Neural cell (in vitro differentiated cells): ENCODE results near the gene KRT36. TPM values are rescaled to one million over a fixed set of nuclear protein-coding genes. Genes with fewer than 3 reads are reported as not detected.

Experiments used
- H2AFZ ChIP-seq: fragments of 200-600, 300-800 bp; sonication (generic), shearing (Covaris generic); 2 replicates; pipeline ENCODE4 v1.6.0; 2014; ENCODE audit warnings: low read depth, mild to moderate bottlenecking, antibody characterized with exemption, low read length, moderate library complexity
- H3F3A ChIP-seq: fragments of 200-600 bp; shearing (Covaris generic); 2 replicates; pipeline ENCODE4 v1.6.1; 2016; ENCODE audit warnings: mild to moderate bottlenecking, moderate library complexity, mixed read lengths, antibody characterized with exemption, low read length; ENCODE audit not compliant: insufficient read depth, poor library complexity, severe bottlenecking
- H3K27ac ChIP-seq: fragments of 200-600, 300-800 bp; sonication (generic), shearing (Covaris generic); 2 replicates; pipeline ENCODE4 v1.5.1; 2014; ENCODE audit warnings: mild to moderate bottlenecking, low read length, moderate library complexity
- H3K27me3 ChIP-seq: fragments of 300-800, 200-600 bp; sonication (generic), shearing (Covaris generic); 2 replicates; pipeline ENCODE4 v1.6.0; 2014; ENCODE audit warnings: mild to moderate bottlenecking, low read depth, low read length, moderate library complexity; ENCODE audit not compliant: insufficient read depth
- H3K36me3 ChIP-seq: fragments of 300-800, 200-600 bp; sonication (generic), shearing (Covaris generic); 2 replicates; pipeline ENCODE4 v1.5.1; 2014; ENCODE audit warnings: mild to moderate bottlenecking, antibody characterized with exemption, low read length, moderate library complexity; ENCODE audit not compliant: insufficient read depth
- H3K4me2 ChIP-seq: fragments of 300-800, 200-600 bp; sonication (generic), shearing (Covaris generic); 2 replicates; pipeline ENCODE4 v1.6.0; 2014; ENCODE audit warnings: mild to moderate bottlenecking, low read length
- H3K4me3 ChIP-seq: fragments of 300-800, 200-600 bp; sonication (generic), shearing (Covaris generic); 2 replicates; pipeline ENCODE4 v1.5.1; 2014; ENCODE audit warnings: mild to moderate bottlenecking, low read length, moderate library complexity
- H3K79me2 ChIP-seq: fragments of 200-600 bp; shearing (Covaris generic); replicated peaks from 2 replicates; pipeline ENCODE4 v1.6.0; 2014; ENCODE audit warnings: mild to moderate bottlenecking, low read length, moderate library complexity; ENCODE audit not compliant: insufficient read depth
- H3K9ac ChIP-seq: fragments of 300-800, 200-600 bp; sonication (generic), shearing (Covaris generic); 2 replicates; pipeline ENCODE4 v1.6.1; 2016; ENCODE audit warnings: mild to moderate bottlenecking, low read length, mixed read lengths
- H3K9me2 ChIP-seq: fragments of 200-600 bp; shearing (Covaris generic); 2 replicates; pipeline ENCODE4 v1.6.1; 2016; ENCODE audit warnings: mild to moderate bottlenecking, low read length, mixed read lengths; ENCODE audit not compliant: insufficient read depth
- H3K9me3 ChIP-seq: fragments of 200-600, 300-800 bp; sonication (generic), shearing (Covaris generic); 2 replicates; pipeline ENCODE4 v1.6.1; 2016; ENCODE audit warnings: mild to moderate bottlenecking, mixed run types, low read length, moderate library complexity, mixed read lengths
- H4K20me1 ChIP-seq: fragments of 200-600 bp; shearing (Covaris generic); 2 replicates; pipeline ENCODE4 v1.6.1; 2016; ENCODE audit warnings: mild to moderate bottlenecking, mixed run types; ENCODE audit not compliant: insufficient read depth
- CTCF ChIP-seq: fragments of 450-650 bp; IDR thresholded peaks from 2 replicates; pipeline ENCODE4 v1.5.1; 2014; ENCODE audit warnings: antibody characterized with exemption, mild to moderate bottlenecking, moderate library complexity; ENCODE audit not compliant: poor library complexity, severe bottlenecking
- EP300 ChIP-seq: fragments of 450-650 bp; conservative IDR thresholded peaks from 2 replicates; pipeline ENCODE4 v1.6.1; 2014; ENCODE audit warnings: antibody characterized with exemption, mild to moderate bottlenecking, moderate library complexity; ENCODE audit not compliant: poor library complexity, severe bottlenecking
- EZH2 ChIP-seq: fragments of 200-600, 300-800 bp; shearing (Covaris generic), sonication (generic); IDR thresholded peaks from 2 replicates; pipeline ENCODE4 v1.6.1; 2014; ENCODE audit warnings: antibody characterized with exemption, low read length, borderline replicate concordance, mild to moderate bottlenecking; ENCODE audit not compliant: insufficient read depth, poor library complexity, severe bottlenecking
- MXI1 ChIP-seq: fragments of 450-650 bp; conservative IDR thresholded peaks from 2 replicates; pipeline ENCODE4 v1.6.1; 2014; ENCODE audit warnings: antibody characterized with exemption, mild to moderate bottlenecking; ENCODE audit not compliant: poor library complexity, severe bottlenecking
- POLR2AphosphoS5 ChIP-seq: IDR thresholded peaks from 2 replicates; pipeline ENCODE4 v1.6.1; 2012
- RAD21 ChIP-seq: fragments of 450-650 bp; conservative IDR thresholded peaks from 2 replicates; pipeline ENCODE4 v1.6.1; 2014; ENCODE audit warnings: antibody characterized with exemption, mild to moderate bottlenecking, moderate library complexity
- REST ChIP-seq: IDR thresholded peaks from 2 replicates; pipeline ENCODE4 v1.6.1; 2012; ENCODE audit warnings: borderline replicate concordance
- SMC3 ChIP-seq: fragments of 450-650 bp; conservative IDR thresholded peaks from 2 replicates; pipeline ENCODE4 v1.6.1; 2014; ENCODE audit warnings: antibody characterized with exemption, mild to moderate bottlenecking, moderate library complexity; ENCODE audit not compliant: poor library complexity
- TAF1 ChIP-seq: IDR thresholded peaks from 2 replicates; pipeline ENCODE4 v1.6.1; 2012; ENCODE audit warnings: low read depth
- polyA plus RNA-seq: library from polyadenylated mRNA; depleted of rRNA; stranded (reverse); fragments of >200 nt; gene quantifications from 2 replicates; pipeline ENCODE4 v1.2.3, GENCODE V29; 2014

The KRT36 gene
- polyA plus RNA-seq, 1 donor from 2014 or later: not detected

GRCh38 chr17:41440531-41441033 lies 49.1 kb downstream of the KRT36 start, which contains the start of gene KRT38:
Gene KRT38 (minus strand): TSS chr17:41440983. CDS start chr17:41440921, 62 bp downstream.
- Histone ChIP-seq H3K27me3 (no peaks in the 10 kb centered on the region), H4K20me1 (no peaks in the 10 kb centered on the region), H2AFZ (no peak within 1 kb of the TSS), H3K4me2 (no peak within 1 kb of the TSS), H3K36me3 (no peaks in the 10 kb centered on the region), H3K9me2 (no peaks in the 10 kb centered on the region), H3F3A (no peaks in the 10 kb centered on the region), H3K79me2 (no peaks in the 10 kb centered on the region), H3K27ac (no peak within 1 kb of the TSS), H3K9ac (no peak within 1 kb of the TSS), H3K9me3 (no peaks in the 10 kb centered on the region), H3K4me3 (no peak within 1 kb of the TSS)
- TF ChIP-seq MXI1 (no peak), EZH2 (no peak), CTCF (no peak), REST (no peak), RAD21 (no peak), EP300 (no peak), SMC3 (no peak), POLR2AphosphoS5 (no peak), TAF1 (no peak)

- H4K20me1 ChIP-seq: no peaks in the 10 kb centered on the region
- H3K36me3 ChIP-seq: no peaks in the 10 kb centered on the region
- no peaks in the 10 kb centered on the region for H3K27me3 ChIP-seq
- no peak overlapping the region for H3K27ac ChIP-seq
- H3F3A ChIP-seq: no peaks in the 10 kb centered on the region
- TF ChIP-seq EZH2: no peak
- no peak for TF ChIP-seq RAD21
- no peak overlapping the region for H3K4me3 ChIP-seq
- no peak overlapping the region for H2AFZ ChIP-seq
- no peaks in the 10 kb centered on the region for H3K79me2 ChIP-seq
- H3K4me2 ChIP-seq: no peak overlapping the region
- no peaks in the 10 kb centered on the region for H3K9me3 ChIP-seq
- no peaks in the 10 kb centered on the region for H3K9me2 ChIP-seq
- H3K9ac ChIP-seq: no peak overlapping the region
Measured at GRCh38 chr17:41439375-41439774, 50.3 kb downstream of the KRT36 start.

GRCh38 chr17:41437769-41438168 lies 51.9 kb downstream of the KRT36 start:
- Histone ChIP-seq H2AFZ (no peak overlapping the region), H3K9me2 (no peaks in the 10 kb centered on the region), H3K27ac (no peak overlapping the region)

More at GRCh38 chr17:41437769-41438168, 51.9 kb downstream of the KRT36 start:
- Histone ChIP-seq H4K20me1 (no peaks in the 10 kb centered on the region), H3K36me3 (no peaks in the 10 kb centered on the region), H3K79me2 (no peaks in the 10 kb centered on the region), H3K27me3 (no peaks in the 10 kb centered on the region), H3K9me3 (no peaks in the 10 kb centered on the region), H3K4me3 (no peak overlapping the region), H3K4me2 (no peak overlapping the region), H3F3A (no peaks in the 10 kb centered on the region), H3K9ac (no peak overlapping the region)
- TF ChIP-seq SMC3 (no peak), RAD21 (no peak), CTCF (no peak), REST (no peak), TAF1 (no peak), MXI1 (no peak), EZH2 (no peak), EP300 (no peak), POLR2AphosphoS5 (no peak)
